Keratinocyte (primary cell): ENCODE data around the gene CEBPE. TPM values are rescaled to one million over a fixed set of nuclear protein-coding genes. Genes with fewer than 3 reads are reported as not detected.

Experiments
- DNase-seq: peaks from one replicate; pipeline ENCODE4 v3.0.0-alpha.2; 2011; ENCODE audit warnings: low read depth, missing footprints, low spot score
- FAIRE-seq: peaks from 2 replicates; lab custom pipeline; 2011; peaks lifted over from hg19 to GRCh38; lab: Jason Lieb, UNC
- H2AFZ ChIP-seq: 2 replicates; pipeline ENCODE4 v1.6.0; 2012; ENCODE audit warnings: low read length, control low read depth, inconsistent platforms; ENCODE audit not compliant: control insufficient read depth
- H3K27ac ChIP-seq: 2 replicates; pipeline ENCODE4 v1.5.1; 2011; ENCODE audit warnings: low read length; ENCODE audit not compliant: control insufficient read depth, insufficient read depth
- H3K27me3 ChIP-seq: 3 replicates; pipeline ENCODE4 v1.6.0; 2011; ENCODE audit warnings: low read length; ENCODE audit not compliant: control insufficient read depth, insufficient read depth; ENCODE audit errors: extremely low read depth
- H3K36me3 ChIP-seq, 2 experiments: 2 replicates in 1 of 2; 3 replicates in 1 of 2; pipeline ENCODE4 v1.5.1; 2011; ENCODE audit warnings: low read length in 2 of 2, mild to moderate bottlenecking in 1 of 2; ENCODE audit not compliant: control insufficient read depth in 2 of 2, insufficient read depth in 2 of 2; ENCODE audit errors: extremely low read depth in 1 of 2
- H3K4me1 ChIP-seq: 3 replicates; pipeline ENCODE4 v1.5.1; 2011; ENCODE audit warnings: low read length; ENCODE audit not compliant: control insufficient read depth, insufficient read depth; ENCODE audit errors: extremely low read depth
- H3K4me2 ChIP-seq: 3 replicates; pipeline ENCODE4 v1.6.0; 2011; ENCODE audit warnings: low read depth, low read length; ENCODE audit not compliant: control insufficient read depth, insufficient read depth; ENCODE audit errors: extremely low read depth
- H3K4me3 ChIP-seq, 3 experiments: fragments of 200-600 bp in 1 of 3; sonication (generic) in 1 of 3; 2 replicates in 2 of 3; 3 replicates in 1 of 3; pipeline ENCODE4 v1.5.1; 2011 to 2016; ENCODE audit warnings: low read length in 3 of 3, mild to moderate bottlenecking in 3 of 3, control low read depth in 2 of 3, inconsistent platforms in 1 of 3, low read depth in 1 of 3, mixed read lengths in 1 of 3, mixed run types in 1 of 3, moderate library complexity in 1 of 3; ENCODE audit not compliant: control insufficient read depth in 2 of 3, insufficient read depth in 2 of 3; ENCODE audit errors: extremely low read depth in 1 of 3
- H3K79me2 ChIP-seq: 2 replicates; pipeline ENCODE4 v1.6.0; 2012; ENCODE audit warnings: low read length; ENCODE audit not compliant: control insufficient read depth, insufficient read depth
- H3K9ac ChIP-seq: 3 replicates; pipeline ENCODE4 v1.6.0; 2011; ENCODE audit warnings: low read length; ENCODE audit not compliant: control insufficient read depth, insufficient read depth; ENCODE audit errors: extremely low read depth
- H3K9me1 ChIP-seq: 3 replicates; pipeline ENCODE4 v1.6.0; 2011; ENCODE audit warnings: low read length; ENCODE audit not compliant: control insufficient read depth, insufficient read depth; ENCODE audit errors: extremely low read depth
- H3K9me3 ChIP-seq: 2 replicates; pipeline ENCODE4 v1.5.1; 2012; ENCODE audit warnings: low read depth, low read length; ENCODE audit not compliant: control insufficient read depth
- H4K20me1 ChIP-seq: 3 replicates; pipeline ENCODE4 v1.6.0; 2011; ENCODE audit warnings: low read length; ENCODE audit not compliant: control insufficient read depth, insufficient read depth; ENCODE audit errors: extremely low read depth
- EZH2 ChIP-seq: IDR thresholded peaks from one replicate; pipeline ENCODE4 v1.6.1; 2012; ENCODE audit warnings: inconsistent platforms, mild to moderate bottlenecking, low read length, moderate library complexity
- dilution Hi-C: fragments of 300-500 bp; cut with MboI; formaldehyde crosslinking; loops from one replicate; pipeline ENCODE4 v1.7.0; 2020; ENCODE audit warnings: low sequenced_read_pairs; ENCODE audit not compliant: extremely low pct_ligation_motif_present
- polyA plus RNA-seq, 5 experiments: library from polyadenylated mRNA; depleted of rRNA in 3 of 5; stranded (reverse) in 3 of 5; stranded (forward) in 1 of 5; unstranded in 1 of 5; fragments of >200 nt; gene quantifications; 1 replicate in 1 of 5; 2 replicates in 3 of 5; 3 replicates in 1 of 5; pipeline versions ENCODE4 v1.2.1 to v1.2.3, GENCODE V29; 2011 to 2012; ENCODE audit warnings: missing spikeins in 2 of 5, low read depth in 1 of 5, low replicate concordance in 1 of 5
- TF ChIP-seq, protein P1 (sequence below), 3 experiments: IDR thresholded peaks in 1 of 3; conservative IDR thresholded peaks in 1 of 3; optimal IDR thresholded peaks in 1 of 3; 2 replicates in 2 of 3; 3 replicates in 1 of 3; pipeline versions ENCODE3 to v1.5.1; 2011; ENCODE audit warnings: low read length in 3 of 3, mild to moderate bottlenecking in 3 of 3, moderate library complexity in 2 of 3, control low read depth in 1 of 3, inconsistent platforms in 1 of 3; ENCODE audit not compliant: insufficient read depth in 2 of 3; ENCODE audit errors: extremely low read depth in 1 of 3

Gene CEBPE
- polyA plus RNA-seq, 1 donor (not counting 4 experiments of a cell fraction or from before 2014, with no cell fraction given), result not detected

DNA sequence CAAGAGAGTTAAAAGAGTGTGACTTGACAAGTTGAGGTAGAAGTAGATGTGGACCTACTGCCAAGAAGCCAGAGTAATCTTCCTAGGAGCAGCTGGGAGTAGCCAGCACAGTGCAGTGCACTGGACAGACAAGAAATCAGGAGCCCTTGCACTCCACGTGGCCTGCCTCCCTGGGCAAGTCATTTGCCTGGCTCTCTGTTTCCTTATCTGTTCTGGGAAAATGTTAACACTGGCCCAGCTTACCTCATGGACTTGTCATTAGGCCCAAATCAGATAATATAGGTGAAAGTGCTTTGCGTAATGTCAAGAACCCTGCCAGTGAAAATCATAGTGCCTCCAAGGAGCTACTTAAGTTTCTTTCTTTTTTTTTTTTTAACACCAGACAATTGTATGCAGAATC lies 45.2 kb upstream of the CEBPE start:
- Histone ChIP-seq H3K4me2 (no peak overlapping the region), H3K4me1 (peaks cover 10% of the 10 kb centered on the region), H3K27me3 (no peaks in the 10 kb centered on the region), H4K20me1 (no peaks in the 10 kb centered on the region), H3K36me3 (peaks cover 0 to 23% of the 10 kb centered on the region in 2 experiments), H3K9ac (no peak overlapping the region), H3K9me3 (no peaks in the 10 kb centered on the region), H3K4me3 (no peak overlapping the region), H2AFZ (no peak overlapping the region), H3K9me1 (no peaks in the 10 kb centered on the region), H3K27ac (no peak overlapping the region), H3K79me2 (no peaks in the 10 kb centered on the region)
- FAIRE-seq, result no peak
- dilution Hi-C loops, result no loop called here
- TF ChIP-seq, protein P1, sequence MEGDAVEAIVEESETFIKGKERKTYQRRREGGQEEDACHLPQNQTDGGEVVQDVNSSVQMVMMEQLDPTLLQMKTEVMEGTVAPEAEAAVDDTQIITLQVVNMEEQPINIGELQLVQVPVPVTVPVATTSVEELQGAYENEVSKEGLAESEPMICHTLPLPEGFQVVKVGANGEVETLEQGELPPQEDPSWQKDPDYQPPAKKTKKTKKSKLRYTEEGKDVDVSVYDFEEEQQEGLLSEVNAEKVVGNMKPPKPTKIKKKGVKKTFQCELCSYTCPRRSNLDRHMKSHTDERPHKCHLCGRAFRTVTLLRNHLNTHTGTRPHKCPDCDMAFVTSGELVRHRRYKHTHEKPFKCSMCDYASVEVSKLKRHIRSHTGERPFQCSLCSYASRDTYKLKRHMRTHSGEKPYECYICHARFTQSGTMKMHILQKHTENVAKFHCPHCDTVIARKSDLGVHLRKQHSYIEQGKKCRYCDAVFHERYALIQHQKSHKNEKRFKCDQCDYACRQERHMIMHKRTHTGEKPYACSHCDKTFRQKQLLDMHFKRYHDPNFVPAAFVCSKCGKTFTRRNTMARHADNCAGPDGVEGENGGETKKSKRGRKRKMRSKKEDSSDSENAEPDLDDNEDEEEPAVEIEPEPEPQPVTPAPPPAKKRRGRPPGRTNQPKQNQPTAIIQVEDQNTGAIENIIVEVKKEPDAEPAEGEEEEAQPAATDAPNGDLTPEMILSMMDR (optimal IDR thresholded peaks at IDR 0.05 in 1 of 3, IDR thresholded peaks at IDR 0.05 in 1 of 3, conservative IDR thresholded peaks at IDR 0.05 in 1 of 3; ENCODE audit: extremely low read depth in 1 of 3, insufficient read depth in 2 of 3, low read length in 3 of 3), result no peak
- TF ChIP-seq EZH2, result no peak
- DNase-seq, result no peak

DNA sequence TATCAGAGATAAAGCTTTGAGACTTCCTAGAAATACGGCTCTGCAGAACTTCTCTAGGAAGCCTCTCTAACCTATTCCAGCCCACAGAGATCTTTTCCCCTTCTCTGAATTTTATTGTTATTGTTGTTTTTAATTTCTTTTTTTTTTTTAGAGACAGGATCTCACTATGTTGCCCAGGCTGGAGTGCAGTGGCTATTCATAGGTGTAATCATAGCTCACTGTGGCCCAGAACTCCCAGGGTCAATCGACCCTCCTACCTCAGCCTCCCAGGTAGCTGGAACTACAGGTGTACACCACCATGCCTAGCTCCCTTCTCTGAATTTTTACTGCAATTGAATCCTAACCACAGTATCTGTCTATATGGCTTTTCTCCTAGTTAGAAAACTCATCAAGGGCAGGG lies 44.8 kb upstream of the CEBPE start:
- no peak for DNase-seq
- Histone ChIP-seq H3K4me3 (no peak overlapping the region), H3K9me1 (no peaks in the 10 kb centered on the region), H3K27me3 (no peaks in the 10 kb centered on the region), H3K9ac (no peak overlapping the region), H3K27ac (no peak overlapping the region), H4K20me1 (no peaks in the 10 kb centered on the region), H3K4me2 (no peak overlapping the region), H3K79me2 (no peaks in the 10 kb centered on the region), H3K36me3 (peaks cover 0 to 23% of the 10 kb centered on the region in 2 experiments), H3K4me1 (peaks cover 10% of the 10 kb centered on the region), H3K9me3 (no peaks in the 10 kb centered on the region), H2AFZ (no peak overlapping the region)
- no peak for FAIRE-seq
- dilution Hi-C loops, result no loop called here
- TF ChIP-seq, protein P1 (optimal IDR thresholded peaks at IDR 0.05 in 1 of 3, IDR thresholded peaks at IDR 0.05 in 1 of 3, conservative IDR thresholded peaks at IDR 0.05 in 1 of 3; ENCODE audit: extremely low read depth in 1 of 3, insufficient read depth in 2 of 3, low read length in 3 of 3), result no peak
- no peak for TF ChIP-seq EZH2
